ENCODE results near the gene AP1S3. TPM values are rescaled to one million over a fixed set of nuclear protein-coding genes. Genes with fewer than 3 reads are reported as not detected.

AP1S3 gene
- total RNA-seq, 1 experiment from 2014 or later: 185 TPM

DNA sequence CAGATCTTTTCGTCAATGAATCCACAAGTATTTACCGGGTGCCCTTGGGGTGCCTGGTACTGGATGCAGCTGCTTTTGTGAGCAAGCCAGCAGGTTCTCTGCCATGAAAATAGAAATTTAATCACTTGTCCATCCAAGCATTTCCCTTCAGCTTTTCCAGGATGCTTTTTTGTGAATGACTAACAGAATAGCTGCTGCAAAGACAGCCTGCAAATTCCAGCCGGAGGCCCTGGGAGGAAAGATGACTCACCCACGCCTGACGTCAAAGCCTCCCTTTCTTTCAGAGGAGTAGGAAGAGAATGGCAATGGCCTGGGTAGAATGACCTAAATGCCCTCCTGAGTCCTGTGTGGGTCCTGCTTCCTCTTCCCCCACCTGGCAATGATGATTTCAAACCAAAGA is 111.9 kb downstream of the AP1S3 start (continued):
- no peak for TF ChIP-seq SRF (IDR thresholded peaks at IDR 0.05; ENCODE audit: low read depth)
- TF ChIP-seq POLR2AphosphoS5 (IDR thresholded peaks at IDR 0.05; ENCODE audit: low read depth, low read length): peak; percentile 74

DNA sequence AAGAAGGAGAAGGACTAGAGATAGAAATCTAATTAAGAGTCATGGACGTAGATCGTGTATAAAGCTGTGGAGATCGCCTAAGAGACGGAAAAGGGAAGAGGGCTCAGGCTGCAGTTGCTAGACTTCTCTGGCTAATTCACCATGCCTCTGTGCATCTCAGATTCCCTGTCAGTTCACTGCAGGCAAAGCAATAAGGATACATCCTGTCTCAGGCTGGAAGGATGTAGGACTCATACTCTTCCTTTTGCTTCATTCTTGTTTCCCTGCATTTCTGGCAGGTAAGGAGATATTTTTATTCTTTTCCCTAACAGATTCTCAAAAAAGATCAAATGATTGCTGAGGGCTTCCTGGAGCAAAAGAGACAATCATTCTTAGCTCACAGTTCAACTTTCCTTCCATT is 112.5 kb downstream of the AP1S3 start:
- H3K9me3 ChIP-seq (ENCODE audit: control insufficient read depth in 1 of 2, insufficient read depth in 1 of 2, low read depth in 1 of 2, low read length in 2 of 2): no peaks in the 10 kb centered on the region
- TF ChIP-seq, protein P1, sequence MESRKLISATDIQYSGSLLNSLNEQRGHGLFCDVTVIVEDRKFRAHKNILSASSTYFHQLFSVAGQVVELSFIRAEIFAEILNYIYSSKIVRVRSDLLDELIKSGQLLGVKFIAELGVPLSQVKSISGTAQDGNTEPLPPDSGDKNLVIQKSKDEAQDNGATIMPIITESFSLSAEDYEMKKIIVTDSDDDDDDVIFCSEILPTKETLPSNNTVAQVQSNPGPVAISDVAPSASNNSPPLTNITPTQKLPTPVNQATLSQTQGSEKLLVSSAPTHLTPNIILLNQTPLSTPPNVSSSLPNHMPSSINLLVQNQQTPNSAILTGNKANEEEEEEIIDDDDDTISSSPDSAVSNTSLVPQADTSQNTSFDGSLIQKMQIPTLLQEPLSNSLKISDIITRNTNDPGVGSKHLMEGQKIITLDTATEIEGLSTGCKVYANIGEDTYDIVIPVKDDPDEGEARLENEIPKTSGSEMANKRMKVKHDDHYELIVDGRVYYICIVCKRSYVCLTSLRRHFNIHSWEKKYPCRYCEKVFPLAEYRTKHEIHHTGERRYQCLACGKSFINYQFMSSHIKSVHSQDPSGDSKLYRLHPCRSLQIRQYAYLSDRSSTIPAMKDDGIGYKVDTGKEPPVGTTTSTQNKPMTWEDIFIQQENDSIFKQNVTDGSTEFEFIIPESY (IDR thresholded peaks at IDR 0.05; ENCODE audit: extremely low read depth, insufficient replicate concordance, low read length): no peak
- 0 out of 2 replicates have a peak, but pooled peaks have one; percentile 12 for TF ChIP-seq JUND (IDR thresholded peaks at IDR 0.05)
- no peak for TF ChIP-seq FOSL1 (IDR thresholded peaks at IDR 0.05; ENCODE audit: low read depth)
- TF ChIP-seq ZNF274 (IDR thresholded peaks at IDR 0.05; ENCODE audit: low read depth, low read length): no peak
- no peak for TF ChIP-seq POLR2A (IDR thresholded peaks at IDR 0.05; ENCODE audit: borderline replicate concordance, extremely low read depth, insufficient read depth, insufficient read length)
- no peaks in the 10 kb centered on the region for H4K20me1 ChIP-seq (ENCODE audit: insufficient read depth)
- H2AFZ ChIP-seq (ENCODE audit: low read depth, low read length, poor library complexity, severe bottlenecking): no peak overlapping the region
- H3K36me3 ChIP-seq (ENCODE audit: control insufficient read depth in 1 of 2, insufficient read depth in 2 of 2, low read length in 2 of 2): no peaks in the 10 kb centered on the region
- no peak for DNase-seq (ENCODE audit: low read depth, low spot score)
- ChIA-PET POLR2A (interaction anchor here (1.0 to 9.4 kb wide), 7 partner anchors 8 to 73 kb away, joined by 3 to 95 read pairs (median 3); no protein-coding TSS in a partner anchor), RAD21 (ENCODE audit: low non-redundant PET in 1 of 2, low total read pairs in 2 of 2, uncharacterized antibody in 2 of 2, unreplicated experiment in 2 of 2) (interaction anchor here in 1 of 2 experiments (1.4 kb wide), 1 partner anchor 73 kb away, joined by 3 read pairs; no protein-coding TSS in a partner anchor), CTCF (interaction anchor here (1.1 kb wide), 1 partner anchor 49 kb away, joined by 3 read pairs; no protein-coding TSS in a partner anchor)
- H3K4me2 ChIP-seq (ENCODE audit: low read length): peak overlapping the region; percentile 83
- no peaks in the 10 kb centered on the region for H3K27me3 ChIP-seq (ENCODE audit: insufficient read depth, low read length)
- peaks cover 41 to 59% of the 10 kb centered on the region in 2 experiments for H3K4me1 ChIP-seq (ENCODE audit: control insufficient read depth in 1 of 2, insufficient read depth in 2 of 2, low read length in 2 of 2)
- H3K27ac ChIP-seq (ENCODE audit: low read depth, low read length): peak overlapping the region; percentile 93
- H3K79me2 ChIP-seq (ENCODE audit: insufficient read depth, low read length): no peaks in the 10 kb centered on the region
- intact Hi-C loops (cut with micrococcal nuclease): no loop called here
- peak overlapping the region; percentile 66 for H3K9ac ChIP-seq (ENCODE audit: low read length)
- no peaks in the 10 kb centered on the region for H3K9me2 ChIP-seq (ENCODE audit: insufficient read depth)
- ATAC-seq: no peak
- peak overlapping the region; percentile 42 to 53 for H3K4me3 ChIP-seq (replicated peaks in 1 of 2; ENCODE audit: low read depth in 1 of 2, low read length in 2 of 2)
- BruUV-seq (replicated peaks): no TSS peak
